GM19328 (cell line): Measurements from ENCODE around the gene MCRIP2.

Source experiments
- ATAC-seq: cut with Tn5 transposase; IDR thresholded peaks from one replicate; pipeline ENCODE4 v1.9.1; 2021; ENCODE audit warnings: mild to moderate bottlenecking, moderate library complexity; ENCODE audit not compliant: unreplicated experiment

Gene MCRIP2

DNA sequence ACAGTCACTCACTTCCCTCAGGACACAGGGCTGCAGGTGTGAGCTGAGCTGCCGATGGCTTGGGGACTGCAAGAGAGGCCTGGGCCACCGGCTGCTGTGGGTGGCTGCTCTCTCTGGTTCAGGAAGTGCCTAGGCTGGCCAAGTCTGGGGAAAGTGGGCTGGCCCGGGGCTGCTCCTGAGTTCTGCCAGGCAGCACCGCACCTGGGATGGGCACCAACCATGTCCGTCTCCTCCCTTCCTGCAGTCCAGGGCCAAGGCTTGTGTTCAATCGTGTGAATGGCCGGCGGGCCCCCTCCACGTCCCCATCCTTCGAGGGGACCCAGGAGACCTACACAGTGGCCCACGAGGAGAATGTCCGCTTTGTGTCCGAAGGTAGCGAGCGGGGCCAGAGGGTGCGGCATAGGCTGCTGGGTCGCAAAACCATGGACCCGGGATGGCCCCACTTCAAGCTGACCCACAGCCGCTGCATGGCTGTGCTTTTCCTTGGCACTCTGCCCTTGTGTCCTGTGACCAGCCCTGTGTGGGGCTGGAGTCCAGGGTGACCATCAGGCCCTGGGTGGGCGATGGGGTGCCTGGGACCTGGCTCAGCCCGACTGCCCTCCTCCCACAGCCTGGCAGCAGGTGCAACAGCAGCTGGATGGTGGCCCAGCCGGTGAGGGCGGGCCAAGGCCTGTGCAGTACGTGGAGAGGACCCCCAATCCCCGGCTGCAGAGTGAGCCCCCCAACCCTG, 5.7 kb downstream of the MCRIP2 start:
- no peak for ATAC-seq

- no peak for ATAC-seq
Measured at GRCh38 chr16:648071-648780, 6.6 kb downstream of the MCRIP2 start.

GRCh38 chr16:648781-649589, 7.4 kb downstream of the MCRIP2 start, which contains the start of gene WDR90:
Gene WDR90, plus strand, starts transcription at chr16:649365. Its CDS starts 52 bp downstream, at chr16:649417.
- ATAC-seq = peak; percentile 79

- ATAC-seq = peak; percentile 5
Measured at GRCh38 chr16:649631-650030, 8.0 kb downstream of the MCRIP2 start.

DNA sequence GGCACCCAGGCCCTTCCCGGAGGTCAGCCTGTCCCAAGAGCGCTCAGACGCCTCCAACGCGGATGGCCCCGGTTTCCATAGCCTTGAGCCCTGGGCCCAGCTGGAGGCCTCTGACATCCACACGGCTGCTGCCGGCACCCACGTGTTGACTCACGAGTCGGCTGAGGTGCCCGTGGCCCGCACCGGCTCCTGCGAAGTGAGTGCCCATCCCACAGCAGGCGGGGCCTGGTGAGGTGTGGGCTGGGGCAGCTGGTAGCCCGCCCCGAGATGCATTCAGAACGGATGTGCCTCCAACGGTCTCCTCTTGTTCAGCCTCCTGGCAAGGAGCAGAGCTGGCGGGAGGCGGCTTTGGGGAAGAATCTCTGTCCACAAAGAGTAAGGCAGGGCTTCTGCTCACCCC, 10.2 kb downstream of the MCRIP2 start:
- ATAC-seq = no peak

GRCh38 chr16:652454-653305, 11.1 kb downstream of the MCRIP2 start:
- ATAC-seq = no peak

DNA sequence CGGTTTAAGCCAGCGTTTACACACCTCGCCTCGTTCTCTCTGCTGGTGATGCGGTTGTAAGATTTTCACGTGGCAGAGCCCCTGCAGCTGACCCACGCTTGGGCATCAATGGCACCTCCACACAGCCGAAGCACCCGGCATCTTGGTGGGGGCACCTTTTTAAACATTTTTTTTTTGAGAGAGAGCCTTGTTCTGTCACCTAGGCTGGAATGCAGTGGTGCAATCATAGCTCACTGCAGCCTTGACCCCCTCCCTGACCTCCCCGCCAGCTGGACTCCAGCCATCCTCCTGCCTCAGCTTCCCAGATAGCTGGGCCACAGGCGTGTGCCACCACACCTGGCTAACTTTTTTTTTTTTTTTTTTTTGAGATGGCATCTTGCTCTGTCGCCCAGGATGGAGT, 12.4 kb downstream of the MCRIP2 start:
- no peak for ATAC-seq

- no peak for ATAC-seq
Measured at GRCh38 chr16:657487-657886, 15.9 kb downstream of the MCRIP2 start.

DNA sequence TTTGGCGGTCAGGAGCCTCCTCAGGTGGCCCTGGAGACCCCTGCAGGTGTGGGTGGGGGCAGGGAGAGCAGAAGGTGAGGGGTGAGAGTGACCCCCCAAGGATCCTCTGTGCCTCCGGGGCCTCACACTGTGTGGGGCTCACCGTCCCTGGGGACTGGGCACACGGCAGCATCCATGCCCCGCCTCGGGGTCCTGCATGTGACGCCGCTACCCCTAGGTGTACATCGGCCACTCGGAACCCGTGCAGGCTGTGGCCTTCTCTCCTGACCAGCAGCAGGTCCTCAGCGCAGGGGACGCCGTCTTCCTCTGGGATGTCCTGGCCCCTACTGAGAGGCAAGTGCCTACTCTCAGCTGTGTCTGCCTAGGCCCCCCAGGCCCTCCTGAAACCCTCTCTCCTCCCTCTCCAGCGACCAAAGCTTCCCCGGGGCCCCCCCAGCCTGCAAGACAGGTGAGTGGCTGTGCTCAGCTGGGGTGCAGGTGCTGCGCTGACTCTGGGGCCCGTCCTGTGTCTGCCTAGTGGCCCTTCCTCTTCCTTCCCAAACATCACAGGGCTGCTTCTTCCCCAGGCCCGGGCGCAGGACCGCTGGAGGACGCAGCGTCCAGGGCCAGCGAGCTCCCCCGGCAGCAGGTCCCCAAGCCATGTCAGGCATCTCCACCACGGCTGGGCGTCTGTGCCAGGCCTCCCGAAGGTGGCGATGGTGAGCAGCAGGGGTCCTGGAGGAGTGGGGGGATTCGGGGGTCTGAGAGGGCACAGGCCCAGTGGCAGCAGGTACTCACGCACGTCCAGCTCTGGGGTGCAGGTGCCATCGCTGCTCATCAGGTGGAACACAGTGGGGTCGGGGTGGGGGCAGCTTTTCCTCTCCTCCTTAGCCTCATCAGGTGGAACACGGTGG, 17.3 kb downstream of the MCRIP2 start:
- no peak for ATAC-seq

DNA sequence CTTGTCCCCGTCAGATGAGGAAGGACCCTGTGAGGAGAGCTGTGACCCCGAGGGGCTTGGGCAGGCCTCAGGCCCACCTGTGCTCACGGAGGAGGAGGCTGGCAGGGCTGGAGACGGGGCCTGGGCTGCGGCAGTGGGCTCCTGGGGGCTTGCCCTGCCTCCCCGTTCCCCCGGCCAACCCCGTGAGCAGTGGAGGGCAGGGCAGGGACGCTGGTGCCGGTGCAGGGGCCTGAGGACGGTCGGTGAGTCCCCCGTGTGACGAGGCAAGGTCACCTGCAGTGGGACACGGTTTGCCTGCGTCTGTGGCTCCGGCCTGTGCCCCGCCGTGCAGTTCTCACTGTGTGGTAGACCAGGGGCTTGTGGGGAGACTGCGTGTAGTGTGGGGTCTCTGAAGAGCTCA, 18.0 kb downstream of the MCRIP2 start:
- ATAC-seq = no peak

DNA sequence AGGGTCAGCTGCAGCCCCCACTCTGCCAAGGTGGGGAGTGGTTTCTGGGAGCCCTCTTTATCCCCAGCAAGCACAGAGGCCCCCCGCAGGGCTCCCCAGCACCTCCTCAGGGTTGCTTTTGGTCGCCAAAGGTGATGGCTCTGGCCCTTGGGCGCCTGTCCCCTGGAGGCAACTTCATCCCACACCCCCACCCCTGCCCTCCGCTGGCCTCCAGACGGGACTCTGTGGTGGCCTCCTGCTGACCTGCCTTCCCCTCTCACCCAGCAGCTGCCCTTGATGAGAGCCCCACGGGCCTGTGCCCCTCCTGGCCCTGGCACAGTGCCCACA, 18.5 kb downstream of the MCRIP2 start:
- no peak for ATAC-seq

DNA sequence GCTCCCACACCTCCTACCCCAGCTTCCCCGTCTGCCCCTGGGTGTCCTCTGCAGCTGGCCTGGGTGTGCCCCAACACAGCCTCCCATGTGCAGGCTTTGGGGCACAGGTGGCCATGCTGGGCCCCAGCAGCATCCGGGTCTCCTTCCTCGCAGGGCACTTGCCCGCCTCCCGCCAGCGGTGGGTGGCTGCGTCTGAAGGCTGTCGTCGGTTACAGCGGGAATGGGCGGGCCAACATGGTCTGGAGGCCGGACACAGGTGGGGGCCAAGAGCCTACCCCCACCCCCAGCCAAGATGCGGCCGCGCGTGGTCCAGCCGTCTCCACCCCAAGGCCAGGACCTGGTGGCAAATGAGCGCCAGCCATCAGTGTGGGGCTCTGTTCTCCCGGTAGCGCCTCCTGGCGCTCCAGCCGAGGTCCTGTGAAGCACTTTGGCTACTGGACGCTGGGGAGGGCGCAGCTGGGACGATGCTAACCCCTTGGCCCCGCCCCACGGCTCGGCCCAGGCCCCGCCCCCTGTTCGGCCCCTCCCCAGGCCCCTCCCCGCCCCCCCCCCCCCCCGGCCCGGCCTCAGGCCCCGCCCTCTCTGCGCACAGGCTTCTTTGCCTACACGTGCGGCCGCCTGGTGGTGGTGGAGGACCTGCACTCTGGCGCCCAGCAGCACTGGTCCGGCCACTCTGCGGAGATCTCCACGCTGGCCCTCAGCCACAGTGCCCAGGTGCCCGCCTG, 19.0 kb downstream of the MCRIP2 start:
- ATAC-seq = peak; percentile 47

DNA sequence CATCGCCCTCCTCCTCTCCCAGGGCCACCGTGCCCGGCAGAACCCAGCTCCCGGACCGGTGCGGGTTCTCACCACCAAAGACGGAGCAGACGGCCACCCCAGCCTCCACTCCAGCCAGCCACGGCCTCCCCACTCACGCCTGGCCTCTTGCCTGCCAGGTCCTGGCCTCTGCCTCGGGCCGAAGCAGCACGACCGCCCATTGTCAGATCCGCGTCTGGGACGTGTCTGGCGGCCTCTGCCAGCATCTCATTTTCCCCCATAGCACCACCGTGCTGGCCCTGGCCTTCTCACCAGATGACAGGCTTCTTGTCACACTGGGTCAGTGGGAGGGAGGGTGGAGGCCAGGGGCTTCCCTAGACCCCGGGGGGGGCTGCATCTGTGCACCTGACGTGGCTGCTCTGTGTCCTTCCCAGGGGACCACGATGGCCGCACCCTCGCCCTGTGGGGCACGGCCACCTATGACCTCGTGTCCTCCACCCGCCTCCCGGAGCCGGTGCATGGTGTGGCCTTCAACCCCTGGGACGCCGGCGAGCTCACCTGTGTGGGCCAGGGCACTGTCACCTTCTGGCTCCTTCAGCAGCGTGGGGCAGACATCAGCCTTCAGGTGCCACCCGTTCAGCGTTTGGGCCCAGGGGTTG, 19.7 kb downstream of the MCRIP2 start:
- ATAC-seq = peak; percentile 5

DNA sequence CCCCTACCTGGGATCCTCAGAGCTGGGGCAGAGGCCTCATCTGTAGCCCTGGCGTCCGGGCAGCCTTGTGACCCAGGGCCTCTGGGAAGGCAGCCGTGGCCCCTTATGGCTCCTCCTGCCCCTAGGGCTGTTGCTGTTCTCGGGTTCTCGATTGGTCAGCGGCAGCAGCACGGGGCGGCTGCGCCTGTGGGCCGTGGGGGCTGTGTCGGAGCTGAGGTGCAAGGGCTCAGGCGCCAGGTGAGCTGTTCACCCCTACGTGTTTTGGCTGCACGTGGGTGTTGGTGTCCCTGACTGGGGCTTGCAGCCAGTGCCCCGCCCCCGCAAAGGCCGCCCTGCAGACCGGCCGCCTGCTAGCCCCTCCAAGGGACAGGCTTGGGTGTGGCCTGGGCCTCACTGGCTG, 20.5 kb downstream of the MCRIP2 start:
- no peak for ATAC-seq

- no peak for ATAC-seq
Measured at GRCh38 chr16:662597-662996, 21.0 kb downstream of the MCRIP2 start.

GRCh38 chr16:666572-666971, 24.9 kb downstream of the MCRIP2 start:
- no peak for ATAC-seq

- no peak for ATAC-seq
Measured at GRCh38 chr16:667113-667779, 25.6 kb downstream of the MCRIP2 start.
